H1 (cell line): ENCODE measurements around the gene RGL1. TPM values are rescaled to one million over a fixed set of nuclear protein-coding genes. Genes with fewer than 3 reads are reported as not detected.

Experiments
- CTCF ChIA-PET: fragments of 300-600 bp; sonication (Branson Sonifier 250); formaldehyde crosslinking; loops from one replicate; lab custom pipeline; 2021; ENCODE audit not compliant: partially characterized antibody; lab: Charles Lee
- POLR2A ChIA-PET: fragments of 300-600 bp; sonication (Branson Sonifier 250); formaldehyde crosslinking; loops from one replicate; lab custom pipeline; 2021; ENCODE audit warnings: inconsistent platforms; ENCODE audit not compliant: partially characterized antibody; lab: Charles Lee
- DNase-seq, 2 experiments: peaks; one replicate each; pipeline versions ENCODE4 v3.0.0 to v3.0.0-alpha.2; 2010 to 2022; ENCODE audit warnings: low spot score in 2 of 2, low read depth in 1 of 2, mixed read lengths in 1 of 2
- FAIRE-seq: peaks from 2 replicates; lab custom pipeline; 2011; peaks lifted over from hg19 to GRCh38; lab: Jason Lieb, UNC
- H2AFZ ChIP-seq: 2 replicates; pipeline ENCODE4 v1.8.1; 2012; ENCODE audit warnings: low read length, inconsistent platforms
- H2AK5ac ChIP-seq: 2 replicates; pipeline ENCODE4 v1.6.1; 2013; ENCODE audit warnings: low read depth, low read length
- H2BK120ac ChIP-seq: replicated peaks from 2 replicates; pipeline ENCODE3; 2013; ENCODE audit warnings: low read depth, low read length, inconsistent platforms
- H2BK12ac ChIP-seq: 2 replicates; pipeline ENCODE4 v1.6.1; 2013; ENCODE audit warnings: low read depth, low read length
- H2BK15ac ChIP-seq: 2 replicates; pipeline ENCODE4 v1.6.1; 2013; ENCODE audit warnings: low read length
- H2BK20ac ChIP-seq: 2 replicates; pipeline ENCODE4 v1.6.1; 2013; ENCODE audit warnings: low read length
- H2BK5ac ChIP-seq: 2 replicates; pipeline ENCODE4 v1.6.1; 2013; ENCODE audit warnings: low read depth, low read length
- H3K14ac ChIP-seq: 2 replicates; pipeline ENCODE4 v1.6.1; 2013; ENCODE audit warnings: inconsistent platforms; ENCODE audit not compliant: insufficient read length
- H3K18ac ChIP-seq: 2 replicates; pipeline ENCODE4 v1.6.1; 2013; ENCODE audit warnings: low read length; ENCODE audit errors: extremely low read depth
- H3K23ac ChIP-seq: 2 replicates; pipeline ENCODE4 v1.6.1; 2013; ENCODE audit warnings: inconsistent platforms; ENCODE audit not compliant: insufficient read length
- H3K23me2 ChIP-seq: 2 replicates; pipeline ENCODE4 v1.6.1; 2013; ENCODE audit warnings: low read depth, low read length
- H3K27ac ChIP-seq: 2 replicates; pipeline ENCODE4 v1.6.1; 2011; ENCODE audit warnings: low read depth, low read length, inconsistent platforms
- H3K27me3 ChIP-seq, 4 experiments: replicated peaks in 1 of 4; 1 replicate in 1 of 4; 2 replicates in 3 of 4; pipeline versions ENCODE4 v1.6.1 to v1.8.1; 2011 to 2013; ENCODE audit warnings: low read length in 3 of 4, mild to moderate bottlenecking in 3 of 4, inconsistent platforms in 2 of 4, mixed read lengths in 2 of 4, moderate library complexity in 1 of 4; ENCODE audit not compliant: control insufficient read depth in 3 of 4, insufficient read depth in 3 of 4; ENCODE audit errors: extremely low read depth in 1 of 4
- H3K36me3 ChIP-seq, 4 experiments: 2 replicates each; pipeline versions ENCODE4 v1.6.1 to v1.8.1; 2011 to 2013; ENCODE audit warnings: mild to moderate bottlenecking in 4 of 4, low read length in 3 of 4, moderate library complexity in 2 of 4, control low read depth in 1 of 4, inconsistent platforms in 1 of 4; ENCODE audit not compliant: insufficient read depth in 4 of 4, control insufficient read depth in 2 of 4
- H3K4ac ChIP-seq: replicated peaks from 2 replicates; pipeline ENCODE3; 2013; ENCODE audit warnings: low read length, low read depth, mixed read lengths, inconsistent platforms; ENCODE audit not compliant: insufficient read length
- H3K4me1 ChIP-seq, 4 experiments: replicated peaks in 1 of 4; 1 replicate in 1 of 4; 2 replicates in 3 of 4; pipeline versions ENCODE4 v1.6.1 to v1.8.1; 2011 to 2013; ENCODE audit warnings: low read length in 3 of 4, inconsistent platforms in 2 of 4, mixed read lengths in 1 of 4; ENCODE audit not compliant: insufficient read depth in 4 of 4, control insufficient read depth in 3 of 4
- H3K4me2 ChIP-seq, 2 experiments: 2 replicates each; pipeline versions ENCODE4 v1.6.1 to v1.8.1; 2011 to 2013; ENCODE audit warnings: low read depth in 2 of 2, low read length in 2 of 2, control low read depth in 1 of 2, inconsistent platforms in 1 of 2, mild to moderate bottlenecking in 1 of 2; ENCODE audit not compliant: insufficient read depth in 1 of 2
- H3K4me3 ChIP-seq, 4 experiments: fragments of 200-600, 300-600 bp in 1 of 4; sonication (generic), shearing (Covaris generic), sonication (Bioruptor Twin) in 1 of 4; 2 replicates each; pipeline versions ENCODE4 v1.5.1 to v1.8.1; 2011 to 2016; ENCODE audit warnings: low read length in 4 of 4, low read depth in 3 of 4, control low read depth in 2 of 4, inconsistent platforms in 2 of 4, mild to moderate bottlenecking in 2 of 4, mixed read lengths in 1 of 4, moderate library complexity in 1 of 4; ENCODE audit not compliant: insufficient read depth in 2 of 4; ENCODE audit errors: extremely low read depth in 1 of 4
- H3K56ac ChIP-seq: replicated peaks from 2 replicates; pipeline ENCODE3; 2013; ENCODE audit warnings: low read depth, mild to moderate bottlenecking, mixed read lengths, low read length, inconsistent platforms; ENCODE audit not compliant: insufficient read length
- H3K79me1 ChIP-seq: 2 replicates; pipeline ENCODE4 v1.6.1; 2013; ENCODE audit warnings: low read depth, low read length, control low read depth
- H3K79me2 ChIP-seq, 2 experiments: 2 replicates each; pipeline versions ENCODE4 v1.6.1 to v1.8.1; 2012 to 2013; ENCODE audit warnings: low read length in 2 of 2, mild to moderate bottlenecking in 2 of 2, inconsistent platforms in 1 of 2; ENCODE audit not compliant: insufficient read depth in 2 of 2, control insufficient read depth in 1 of 2
- H3K9ac ChIP-seq, 4 experiments: replicated peaks in 1 of 4; 1 replicate in 1 of 4; 2 replicates in 3 of 4; pipeline versions ENCODE4 v1.6.1 to v1.8.1; 2011 to 2013; ENCODE audit warnings: low read depth in 3 of 4, low read length in 3 of 4, control low read depth in 2 of 4, mild to moderate bottlenecking in 2 of 4, moderate library complexity in 2 of 4, inconsistent platforms in 1 of 4; ENCODE audit errors: extremely low read depth in 1 of 4
- H3K9me3 ChIP-seq, 2 experiments: 2 replicates each; pipeline versions ENCODE4 v1.6.1 to v1.8.1; 2012 to 2013; ENCODE audit warnings: mild to moderate bottlenecking in 2 of 2, moderate library complexity in 2 of 2, control low read depth in 1 of 2, inconsistent platforms in 1 of 2, low read depth in 1 of 2, low read length in 1 of 2, mixed read lengths in 1 of 2; ENCODE audit not compliant: insufficient read depth in 2 of 2
- H4K20me1 ChIP-seq, 2 experiments: replicated peaks in 1 of 2; 2 replicates each; pipeline versions ENCODE3 to v1.8.1; 2011 to 2013; ENCODE audit warnings: inconsistent platforms in 2 of 2, low read length in 2 of 2, mild to moderate bottlenecking in 1 of 2; ENCODE audit not compliant: insufficient read depth in 2 of 2, control insufficient read depth in 1 of 2
- H4K5ac ChIP-seq: 2 replicates; pipeline ENCODE4 v1.6.1; 2013; ENCODE audit warnings: low read length, low read depth, mixed read lengths, inconsistent platforms; ENCODE audit not compliant: insufficient read length
- H4K8ac ChIP-seq: 2 replicates; pipeline ENCODE4 v1.8.0; 2013; ENCODE audit warnings: mild to moderate bottlenecking, moderate library complexity, low read length, inconsistent platforms; ENCODE audit not compliant: insufficient read depth; ENCODE audit errors: extremely low read depth
- H4K91ac ChIP-seq: replicated peaks from 2 replicates; pipeline ENCODE3; 2013; ENCODE audit warnings: low read length, mixed read lengths, inconsistent platforms; ENCODE audit not compliant: insufficient read length
- CBX5 ChIP-seq: fragments of 300-800, 300-1000 bp; sonication (generic); IDR thresholded peaks from 2 replicates; pipeline ENCODE4 v1.7.1; 2016; ENCODE audit warnings: antibody characterized with exemption, low read length, low read depth
- CREB1 ChIP-seq: IDR thresholded peaks from 2 replicates; pipeline ENCODE4 v1.6.1; 2012; ENCODE audit warnings: inconsistent platforms
- EZH2 ChIP-seq: fragments of 200-600 bp; sonication (generic); IDR thresholded peaks from 2 replicates; pipeline ENCODE4 v1.7.1; 2012; ENCODE audit warnings: low read depth, mild to moderate bottlenecking, moderate library complexity, low read length, inconsistent platforms; ENCODE audit not compliant: severe bottlenecking
- GABPA ChIP-seq: IDR thresholded peaks from 2 replicates; pipeline ENCODE4 v1.6.1; 2011; ENCODE audit warnings: mild to moderate bottlenecking, low read length, moderate library complexity, borderline replicate concordance; ENCODE audit not compliant: insufficient read depth
- HDAC2 ChIP-seq, 2 experiments: fragments of 300-600 bp in 1 of 2; sonication (generic) in 1 of 2; IDR thresholded peaks; 2 replicates each; pipeline ENCODE4 v1.6.1; 2011 to 2012; ENCODE audit warnings: low read depth in 2 of 2, low read length in 2 of 2, mild to moderate bottlenecking in 2 of 2, moderate library complexity in 2 of 2, borderline replicate concordance in 1 of 2, inconsistent platforms in 1 of 2
- JUN ChIP-seq: IDR thresholded peaks from 2 replicates; pipeline ENCODE4 v1.6.1; 2011; ENCODE audit warnings: low read depth, mild to moderate bottlenecking, improper control_type of control experiment, low read length
- KDM1A ChIP-seq: fragments of 200-600, 300-600 bp; sonication (generic); IDR thresholded peaks from 2 replicates; pipeline ENCODE4 v1.7.1; 2016; ENCODE audit warnings: mild to moderate bottlenecking, low read length, borderline replicate concordance
- KDM4A ChIP-seq: IDR thresholded peaks from one replicate; pipeline ENCODE4 v1.7.1; 2012; ENCODE audit warnings: low read depth, mild to moderate bottlenecking, moderate library complexity, low read length, inconsistent platforms; ENCODE audit not compliant: severe bottlenecking
- MAX ChIP-seq: IDR thresholded peaks from 2 replicates; pipeline ENCODE4 v1.6.1; 2012; ENCODE audit warnings: inconsistent platforms
- RNF2 ChIP-seq: fragments of 200-900, 300-1000 bp; sonication (generic); IDR thresholded peaks from 2 replicates; pipeline ENCODE4 v1.7.1; 2016; ENCODE audit warnings: borderline replicate concordance, low read depth, mild to moderate bottlenecking, antibody characterized with exemption, low read length; ENCODE audit not compliant: poor library complexity, severe bottlenecking; ENCODE audit errors: missing control alignments
- SIN3A ChIP-seq, 2 experiments: IDR thresholded peaks in 1 of 2; conservative IDR thresholded peaks in 1 of 2; 2 replicates each; pipeline ENCODE4 v1.6.1; 2011 to 2012; ENCODE audit warnings: low read length in 2 of 2, improper control_type of control experiment in 1 of 2, low read depth in 1 of 2, mild to moderate bottlenecking in 1 of 2
- TAF1 ChIP-seq: IDR thresholded peaks from 2 replicates; pipeline ENCODE4 v1.6.1; 2011; ENCODE audit warnings: mild to moderate bottlenecking, low read depth, low read length
- TEAD4 ChIP-seq: IDR thresholded peaks from 2 replicates; pipeline ENCODE4 v1.6.1; 2012; ENCODE audit warnings: low read depth, low read length, inconsistent platforms, mixed read lengths
- WGBS, 2 experiments: shearing (Covaris generic) in 1 of 2; methylation state at CpG; one replicate each; pipeline versions ENCODE4 v1.1.6 to v1.1.7; 2013 to 2015; ENCODE audit warnings: low lambda C conversion rate in 2 of 2, mixed read lengths in 2 of 2, inconsistent platforms in 1 of 2, low coverage in 1 of 2, missing lambda C conversion rate in 1 of 2; ENCODE audit not compliant: insufficient replicate concordance in 2 of 2, insufficient coverage in 1 of 2, insufficient read length in 1 of 2; ENCODE audit errors: extremely low coverage in 1 of 2, missing lambda C conversion rate in 1 of 2; 5-methylcytosine and 5-hydroxymethylcytosine counted together
- polyA plus RNA-seq, 7 experiments: library from polyadenylated mRNA; depleted of rRNA in 3 of 7; stranded (reverse) in 5 of 7; unstranded in 2 of 7; fragments of >200 nt in 5 of 7; fragments of 200-250 nt in 2 of 7; gene quantifications; 1 replicate in 5 of 7; 2 replicates in 1 of 7; 4 replicates in 1 of 7; pipeline versions ENCODE4 v1.2.1 to v1.2.3, GENCODE V29; 2011 to 2013; ENCODE audit warnings: missing spikeins in 2 of 7, mixed read lengths in 2 of 7
- total RNA-seq: library from RNA; stranded (reverse); fragmentation: NEBNext Ultra II Directional; extraction: Animal tissue kit (Norgen Biotek cat#: 25700); gene quantifications from 2 replicates; pipeline ENCODE4 v1.2.1, GENCODE V29; 2021

RGL1 gene
- total and polyA plus RNA-seq, 2 of the 8 experiments (the other 6 are each of a cell fraction or from before 2014, with no cell fraction given), result 0.98 to 2.4 TPM

DNA sequence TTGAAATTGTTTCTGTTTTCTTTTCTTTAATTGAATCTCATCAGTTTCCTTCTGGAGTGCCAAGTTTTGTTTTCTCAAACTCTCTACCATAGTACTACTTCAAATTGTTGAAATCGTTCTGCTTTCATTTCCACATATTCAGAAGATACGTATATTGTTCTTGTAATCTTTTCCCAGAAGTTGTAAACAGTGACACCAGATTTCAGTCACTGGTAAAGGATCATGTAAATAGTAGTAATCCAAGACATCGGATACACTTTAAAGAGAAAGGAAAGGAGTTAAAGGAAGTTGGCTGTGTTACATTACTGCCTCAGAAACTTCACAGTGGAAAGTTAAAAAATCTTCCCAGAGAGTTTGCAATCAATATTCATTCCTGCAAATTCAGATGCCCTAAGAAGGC is 67.5 kb downstream of the RGL1 start:
- Histone ChIP-seq H3K14ac (no peak overlapping the region), H3K56ac (no peak overlapping the region), H3K4ac (no peak overlapping the region), H4K20me1 (no peaks in the 10 kb centered on the region), H2BK20ac (no peak overlapping the region), H2AK5ac (no peak overlapping the region), H3K23ac (no peak overlapping the region), H4K8ac (no peak overlapping the region), H3K9ac (no peak overlapping the region), H3K4me2 (no peak overlapping the region), H3K4me3 (no peak overlapping the region), H3K4me1 (peaks cover 1 to 6% (median 5%) of the 10 kb centered on the region in 4 experiments; a peak in 4 of 7 replicates), H3K23me2 (no peaks in the 10 kb centered on the region)
- FAIRE-seq, result no peak
- POLR2A ChIA-PET, result no interaction called here
- no peak for TF ChIP-seq TAF1
- no peak for TF ChIP-seq JUN
- no peak for TF ChIP-seq GABPA
- no peak for TF ChIP-seq CBX5
- no peak for TF ChIP-seq TEAD4
- TF ChIP-seq HDAC2 (IDR thresholded peaks at IDR 0.05; ENCODE audit: borderline replicate concordance in 1 of 2, low read depth in 2 of 2, low read length in 2 of 2), result no peak
- TF ChIP-seq MAX, result no peak
- TF ChIP-seq SIN3A (conservative IDR thresholded peaks at IDR 0.05 in 1 of 2, IDR thresholded peaks at IDR 0.05 in 1 of 2; ENCODE audit: low read depth in 1 of 2, low read length in 2 of 2), result no peak
- no peak for TF ChIP-seq RNF2
- no peak for TF ChIP-seq CREB1
- no peak for TF ChIP-seq KDM1A
- TF ChIP-seq KDM4A, result no peak
- TF ChIP-seq EZH2, result no peak
- TF ChIP-seq, all 59 proteins: peak for 0
- no peaks in the 10 kb centered on the region for H3K36me3 ChIP-seq
- H2BK120ac ChIP-seq, result no peak overlapping the region
- no peak overlapping the region for H3K27ac ChIP-seq
- no peaks in the 10 kb centered on the region for H3K27me3 ChIP-seq
- no peak overlapping the region for H2BK15ac ChIP-seq
- no peaks in the 10 kb centered on the region for H3K79me2 ChIP-seq
- H4K91ac ChIP-seq, result no peak overlapping the region
- CTCF ChIA-PET, result no interaction called here
- H3K18ac ChIP-seq, result no peak overlapping the region
- H2BK5ac ChIP-seq, result no peak overlapping the region
- H2AFZ ChIP-seq, result no peak overlapping the region
- WGBS, 2 experiments, result 67% methylated on average over 3 of the region's 3 CpGs; no CpG with 5 or more reads in 1 of the 2 experiments
- DNase-seq, result no peak
- H3K9me3 ChIP-seq, result no peaks in the 10 kb centered on the region
- no peaks in the 10 kb centered on the region for H3K79me1 ChIP-seq
- no peak overlapping the region for H4K5ac ChIP-seq
- H2BK12ac ChIP-seq, result no peak overlapping the region
